HG03571 (cell line): ENCODE measurements around the gene ACBD3.
"Not testable (repeated sequence)": the region's sequence is repeated elsewhere in the genome, so short reads cannot be mapped to it uniquely, and the experiment has no call there.

Experiments
- ATAC-seq: cut with Tn5 transposase; IDR thresholded peaks from one replicate; pipeline ENCODE4 v1.9.1; 2021; ENCODE audit not compliant: unreplicated experiment

Gene ACBD3

DNA sequence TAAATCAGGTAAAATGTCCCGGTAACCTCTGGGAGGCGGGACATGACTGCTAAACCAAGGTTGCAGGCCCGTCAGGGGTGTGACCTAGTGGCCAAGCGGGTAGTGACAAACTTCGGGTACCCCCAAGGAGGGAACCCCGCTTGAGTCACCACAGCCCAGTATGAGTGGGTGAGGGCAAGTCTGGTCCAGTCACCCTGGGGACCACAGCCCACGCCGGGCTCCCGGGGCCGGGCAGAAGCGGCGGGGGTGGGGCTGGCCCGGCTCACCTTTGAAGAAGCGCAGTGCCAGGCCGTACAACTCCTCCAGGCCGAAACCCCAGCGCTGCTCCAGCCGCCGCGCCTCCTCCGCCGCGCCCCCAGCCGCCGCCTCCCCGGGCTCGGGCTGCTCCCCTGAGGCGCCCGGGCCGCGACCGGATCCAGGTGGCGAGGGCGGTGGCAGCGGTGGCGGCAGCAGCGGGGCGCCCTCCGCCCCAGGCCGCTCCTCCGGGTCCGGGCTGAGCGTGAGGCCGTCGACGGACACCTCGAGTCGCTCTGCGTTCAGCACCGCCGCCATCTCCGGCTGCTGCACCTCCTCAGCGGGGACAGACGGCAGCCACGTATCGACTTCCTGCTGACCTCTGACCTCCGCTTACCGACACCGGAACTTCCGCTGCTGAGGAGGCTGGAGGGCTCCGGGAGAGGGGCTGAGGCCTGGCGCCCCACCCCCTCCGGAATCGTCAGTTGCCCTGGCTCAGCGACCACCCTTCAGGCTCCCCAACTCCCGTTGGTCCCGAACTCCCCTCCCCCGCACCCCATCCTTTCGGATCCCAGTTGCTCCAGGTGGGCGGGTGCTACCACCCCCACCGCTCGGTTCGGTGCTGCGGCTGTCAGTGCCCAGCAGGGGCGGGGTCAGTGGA, at the start of gene ACBD3:
Gene ACBD3, minus strand, starts transcription at position 618 of the 895 bp plus-strand sequence. Its CDS starts 66 bp downstream, at position 552.
- ATAC-seq = peak; percentile 92

- no peak for ATAC-seq
Observed at GRCh38 chr1:226233806-226234205, 47.3 kb upstream of the ACBD3 start.

DNA sequence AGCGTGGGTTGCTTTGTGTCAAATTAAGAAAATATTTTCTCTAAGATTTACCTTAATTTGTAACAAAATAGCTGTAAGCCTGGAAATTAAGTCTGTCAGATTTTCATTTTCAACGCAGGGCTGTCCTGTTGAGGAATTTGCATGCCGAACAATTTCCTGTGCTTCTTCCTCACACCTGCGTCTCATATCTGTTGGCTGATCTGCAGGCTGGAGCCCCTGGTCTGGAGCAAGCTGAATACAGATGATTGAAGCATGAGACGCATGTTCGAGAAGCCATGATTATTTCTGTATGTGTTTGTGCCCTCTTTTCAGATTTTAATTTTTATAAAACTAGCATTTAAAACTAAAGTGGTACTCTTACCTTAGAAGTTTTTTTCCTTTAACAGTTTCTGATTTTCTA, 46.8 kb upstream of the ACBD3 start:
- ATAC-seq = no peak

DNA sequence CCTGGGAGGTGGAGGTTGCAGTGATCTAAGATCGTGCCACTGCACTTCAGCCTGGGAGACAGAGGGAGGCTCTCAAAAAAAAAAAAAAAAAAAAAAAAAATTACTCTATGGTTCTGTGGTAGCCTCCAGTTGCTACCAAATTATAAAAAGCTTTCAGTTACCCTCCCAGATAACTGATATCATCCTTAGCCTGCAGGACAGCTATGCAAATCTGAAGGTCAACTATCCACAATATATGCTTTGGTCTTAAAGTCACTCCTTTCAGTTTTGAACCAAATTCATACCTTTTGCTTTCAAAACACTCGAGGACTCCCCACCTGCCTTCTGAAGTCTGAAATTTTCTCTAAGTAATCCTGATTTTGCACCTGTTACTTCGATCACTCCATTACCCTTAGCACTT, 40.1 kb upstream of the ACBD3 start:
- no peak for ATAC-seq

GRCh38 chr1:226223786-226224244, 37.3 kb upstream of the ACBD3 start:
- ATAC-seq = no peak

DNA sequence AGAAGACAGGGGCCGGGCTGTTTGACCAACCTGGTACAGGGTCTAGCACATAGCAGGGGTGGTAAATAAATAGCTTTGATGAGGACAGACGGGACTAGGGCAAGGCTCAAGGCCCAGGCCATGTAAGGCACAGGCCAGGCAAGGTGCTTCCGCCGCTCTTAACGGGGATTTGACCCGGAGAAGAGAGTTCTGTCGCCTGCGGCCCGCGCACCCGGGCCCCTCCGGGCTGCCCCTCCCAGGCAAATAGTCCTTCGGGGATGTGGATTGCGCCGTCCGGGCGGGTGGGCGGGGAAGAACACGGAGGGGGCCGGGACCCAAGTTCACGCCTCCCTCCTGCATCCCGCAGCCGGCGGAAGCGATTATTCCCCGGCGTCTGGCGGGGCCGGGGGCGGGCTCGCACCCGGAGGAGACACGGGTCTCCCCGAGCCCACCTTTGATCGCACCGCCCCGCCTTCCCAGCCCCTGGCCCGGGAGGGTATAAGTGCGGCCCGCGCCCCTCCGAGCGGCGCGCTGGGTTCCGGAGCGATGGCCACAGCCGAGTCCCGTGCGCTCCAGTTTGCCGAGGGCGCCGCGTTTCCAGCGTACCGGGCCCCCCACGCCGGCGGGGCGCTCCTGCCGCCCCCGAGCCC, 36.7 kb upstream of the ACBD3 start, which contains the start of gene MIXL1:
Gene MIXL1, plus strand, starts transcription at position 508 of the 629 bp plus-strand sequence. Its CDS starts 18 bp downstream, at position 526.
- no peak for ATAC-seq

- no peak for ATAC-seq
Observed at GRCh38 chr1:226222686-226223085, 36.1 kb upstream of the ACBD3 start.

DNA sequence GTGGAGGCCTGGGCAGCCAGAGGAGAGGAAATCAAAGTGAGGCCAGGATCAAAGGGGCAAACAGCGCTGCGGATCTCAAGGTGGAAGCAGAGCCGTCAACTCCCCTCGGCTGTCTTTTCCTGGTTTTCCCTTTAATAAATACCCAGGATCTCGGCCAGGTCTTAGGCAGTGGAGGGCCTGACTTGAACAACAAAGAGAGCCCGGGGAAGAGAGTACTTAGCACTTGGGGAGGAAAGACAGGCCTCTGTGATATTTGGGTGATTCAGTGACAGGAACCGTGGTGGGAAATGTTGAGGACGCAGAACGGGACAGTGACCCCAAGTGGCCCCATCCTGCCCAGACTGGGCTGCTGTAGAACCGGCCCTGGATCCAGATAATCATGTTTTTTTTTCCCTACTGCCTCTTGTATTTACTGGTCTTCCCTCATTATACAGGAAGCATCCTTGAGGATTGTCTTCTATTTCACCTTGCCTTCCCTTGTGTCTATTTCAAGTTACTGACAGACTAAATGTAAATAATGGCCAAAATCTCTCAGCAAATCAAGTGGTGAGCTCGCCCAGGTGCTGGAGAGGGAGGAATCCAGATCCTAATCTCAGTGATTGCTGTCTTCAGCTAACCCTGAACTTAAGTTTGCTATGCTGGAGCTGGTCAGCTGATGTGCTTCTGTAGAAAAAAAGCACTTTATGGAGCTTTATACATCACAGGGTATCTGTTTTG, 34.1 kb upstream of the ACBD3 start:
- no peak for ATAC-seq

DNA sequence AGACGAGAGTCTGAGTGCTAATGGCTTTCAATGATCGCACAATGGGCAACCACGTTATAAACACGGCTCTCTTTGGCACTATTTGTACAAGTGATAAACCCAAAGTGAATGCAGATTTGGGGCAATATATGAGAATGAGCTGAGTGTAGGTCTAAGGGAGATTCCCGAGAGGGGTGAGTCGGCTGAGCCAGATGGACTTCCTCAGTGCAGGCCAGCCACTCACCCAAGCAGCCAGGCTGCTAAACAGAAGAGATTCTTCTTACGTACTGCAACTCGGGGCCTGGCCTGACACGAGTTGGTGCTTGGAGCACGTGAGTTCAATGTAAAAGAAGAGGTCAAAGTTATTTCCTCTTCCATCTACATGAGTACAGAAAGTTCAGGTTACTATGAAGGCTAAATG, 30.7 kb upstream of the ACBD3 start:
- no peak for ATAC-seq

DNA sequence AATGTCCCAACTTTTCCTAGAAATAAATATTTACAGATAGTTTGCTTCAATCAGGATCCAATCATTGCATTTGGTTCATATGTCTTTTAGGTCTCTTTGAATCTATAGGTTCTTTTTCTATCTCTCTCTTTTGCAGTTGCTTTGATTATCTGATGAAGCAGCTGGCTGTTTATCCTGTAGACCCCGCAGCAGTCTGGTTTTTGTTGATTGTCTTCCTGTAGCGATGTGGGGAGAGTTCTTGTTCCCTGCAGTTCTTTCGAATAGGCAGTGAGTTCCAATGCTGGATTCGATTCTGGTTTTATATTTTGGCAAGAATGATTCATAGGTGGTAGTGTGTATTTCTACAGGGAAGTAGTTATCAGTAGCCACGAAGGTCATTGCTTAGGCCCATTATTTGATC, 29.5 kb upstream of the ACBD3 start:
- ATAC-seq = no peak

DNA sequence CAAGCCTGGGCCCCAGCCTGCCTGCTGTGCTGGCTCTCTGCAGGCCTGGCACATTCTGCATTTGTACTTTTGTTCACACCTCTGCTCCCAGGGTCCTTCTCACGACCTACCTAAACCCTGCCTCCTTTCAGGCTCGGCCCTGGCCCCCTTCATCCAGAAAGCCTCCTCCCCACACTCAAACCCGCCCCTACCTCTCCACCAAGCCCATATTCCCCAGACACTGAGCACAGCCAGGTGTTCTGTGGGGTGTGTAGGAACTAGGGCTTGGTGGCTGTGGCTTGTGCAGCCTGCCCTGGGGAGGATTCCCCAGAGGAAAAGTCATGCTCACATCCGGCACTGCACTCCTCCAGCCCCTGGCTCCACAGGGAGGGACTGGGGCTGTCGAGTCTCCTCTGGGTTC, 28.7 kb upstream of the ACBD3 start:
- ATAC-seq = no peak

DNA sequence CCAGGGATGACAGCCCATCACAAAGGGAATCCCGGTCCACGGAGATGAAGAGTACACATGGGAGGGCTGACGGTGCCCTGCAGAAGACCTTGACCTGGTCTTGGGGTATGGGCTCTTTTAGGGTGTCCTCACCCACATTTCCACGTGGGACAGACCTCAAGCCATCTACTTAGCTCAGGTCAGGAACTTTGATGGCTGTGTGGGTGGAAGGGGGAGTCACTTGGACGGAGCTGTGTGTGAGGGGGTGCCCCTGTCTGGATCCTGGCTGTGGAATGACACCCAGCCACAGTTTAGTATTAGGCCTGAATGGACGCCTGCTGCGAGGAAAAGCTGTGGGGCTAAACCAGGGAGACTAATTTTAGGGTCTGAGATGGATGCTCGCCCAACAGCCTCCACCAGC, 26.0 kb upstream of the ACBD3 start:
- no peak for ATAC-seq

DNA sequence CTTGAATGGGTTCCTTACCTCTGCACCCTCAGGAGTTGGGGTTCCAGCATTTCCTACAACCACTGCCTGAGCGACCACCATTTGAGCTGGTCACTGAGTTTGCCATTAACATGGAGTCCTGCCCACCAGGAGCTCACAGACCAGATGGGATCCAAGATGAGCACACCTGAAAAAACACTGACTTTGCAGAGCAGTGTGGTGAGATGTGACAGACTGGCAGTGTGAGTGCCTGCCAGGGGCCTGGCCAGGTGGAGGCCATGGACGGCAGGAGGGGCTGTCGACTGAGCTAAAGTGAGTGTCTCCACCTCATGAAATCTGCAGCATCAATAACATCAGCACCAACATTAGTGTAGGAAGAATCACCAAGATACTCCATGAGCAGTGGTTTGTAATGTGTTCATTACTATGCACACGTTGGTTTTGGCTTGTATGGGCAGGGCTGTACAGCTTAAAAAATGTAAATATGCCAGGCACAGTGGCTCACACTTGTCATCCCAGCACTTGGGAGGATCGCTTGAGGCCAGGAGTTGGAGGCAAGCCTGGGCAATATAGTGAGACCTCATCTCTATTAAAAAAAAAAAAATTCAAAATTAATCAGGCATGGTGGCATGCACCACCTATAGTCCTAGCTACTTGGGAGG, 24.8 kb upstream of the ACBD3 start:
- ATAC-seq = no peak

DNA sequence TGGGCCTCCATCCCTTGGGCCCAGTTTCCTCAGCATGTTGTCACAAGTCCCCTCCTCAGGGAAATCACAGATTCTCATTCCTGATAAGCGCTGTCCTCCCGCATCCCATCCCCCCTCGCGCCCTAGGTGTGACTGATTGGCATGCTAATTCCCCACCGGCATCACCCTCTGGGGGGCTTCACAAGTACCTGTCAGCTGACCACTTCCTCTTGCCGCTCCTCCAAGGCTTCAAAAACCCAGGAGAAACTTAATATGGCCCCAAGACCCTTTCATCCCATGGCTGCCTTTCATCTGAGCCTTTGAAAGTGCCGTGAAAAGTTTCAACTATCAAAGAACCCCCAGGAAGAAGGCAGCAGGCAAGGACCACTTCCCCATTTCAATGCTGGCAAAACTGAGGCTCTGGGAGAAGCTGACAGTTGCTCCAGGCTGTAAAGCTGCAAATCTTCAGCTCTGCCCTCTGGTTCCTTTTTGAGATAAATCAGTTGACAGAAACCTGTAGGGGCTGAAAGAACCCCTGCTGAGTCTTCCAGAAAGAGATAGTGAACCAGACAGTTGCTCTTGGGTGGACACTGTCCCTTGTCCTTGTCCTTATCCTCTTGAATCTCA, 24.1 kb upstream of the ACBD3 start:
- no peak for ATAC-seq

GRCh38 chr1:226209307-226210059, 22.9 kb upstream of the ACBD3 start:
- no peak for ATAC-seq

GRCh38 chr1:226207048-226207447, 20.5 kb upstream of the ACBD3 start:
- ATAC-seq = no peak

GRCh38 chr1:226204198-226204597, 17.7 kb upstream of the ACBD3 start:
- no peak for ATAC-seq

GRCh38 chr1:226203655-226204054, 17.1 kb upstream of the ACBD3 start:
- no peak for ATAC-seq

- ATAC-seq = no peak
Observed at GRCh38 chr1:226203240-226203639, 16.7 kb upstream of the ACBD3 start.

GRCh38 chr1:226202666-226203065, 16.1 kb upstream of the ACBD3 start:
- ATAC-seq = not testable (repeated sequence)
